ENCODE results near the gene ATF7. TPM values are rescaled to one million over a fixed set of nuclear protein-coding genes. Genes with fewer than 3 reads are reported as not detected.

ATF7 gene
- total RNA-seq, 1 experiment from 2014 or later: 26.9 TPM

GRCh38 chr12:53616950-53617349 lies 9.2 kb downstream of the ATF7 start:
- Mint-ChIP-seq H3K9me3 (ENCODE audit: unreplicated experiment) (no peaks in the 10 kb centered on the region), H3K27ac (ENCODE audit: unreplicated experiment) (no peak overlapping the region), H3K4me1 (ENCODE audit: low read depth, unreplicated experiment) (no peaks in the 10 kb centered on the region), H3K27me3 (ENCODE audit: insufficient read depth, unreplicated experiment) (no peaks in the 10 kb centered on the region), H3K4me3 (ENCODE audit: unreplicated experiment) (no peak overlapping the region), H3K36me3 (ENCODE audit: insufficient read depth, unreplicated experiment) (peaks cover 12% of the 10 kb centered on the region)
- CTCF ChIA-PET: interaction anchor here (0.6 kb wide), 1 partner anchor 403 kb away, joined by 4 read pairs; no protein-coding TSS in a partner anchor
- DNase-seq: no peak
- no TSS peak for BruUV-seq (replicated peaks)
- TF ChIP-seq CTCF (IDR thresholded peaks at IDR 0.05; ENCODE audit: insufficient read depth in 1 of 2, low read depth in 1 of 2, low read length in 1 of 2, severe bottlenecking in 1 of 2, unreplicated experiment in 1 of 2): no peak
- Histone ChIP-seq H3K36me3 (ENCODE audit: control insufficient read depth, insufficient read depth, low read length) (no peaks in the 10 kb centered on the region), H3K27me3 (replicated peaks; ENCODE audit: control insufficient read depth, insufficient read depth, low read length) (no peaks in the 10 kb centered on the region), H3K4me1 (no peaks in the 10 kb centered on the region), H3K4me3 (ENCODE audit: low read depth, low read length) (no peak overlapping the region), H3K9me3 (no peaks in the 10 kb centered on the region)
- POLR2A ChIA-PET: no interaction called here
- intact Hi-C loops (cut with micrococcal nuclease; ENCODE audit: unreplicated experiment): no loop called here

DNA sequence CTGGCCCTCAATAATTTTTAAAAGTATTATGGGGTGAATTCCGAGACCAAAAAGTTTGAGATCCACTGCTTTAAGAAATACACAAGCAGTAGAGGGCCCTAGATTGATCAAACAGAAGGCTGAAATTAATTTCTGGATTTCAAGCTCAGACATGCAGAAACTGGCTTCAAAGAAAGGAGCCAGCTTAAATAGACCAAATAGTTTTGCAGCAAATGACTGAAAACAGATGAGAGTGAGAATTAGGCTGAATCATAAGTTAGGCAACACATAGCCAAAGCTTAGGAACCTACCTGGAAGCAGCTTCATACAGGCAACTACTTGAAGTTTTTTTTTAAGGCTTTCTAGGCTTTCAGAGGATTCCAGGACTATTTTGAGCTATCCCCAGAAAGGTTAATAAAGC lies 12.4 kb downstream of the ATF7 start:
- no peaks in the 10 kb centered on the region for H3K36me3 ChIP-seq (ENCODE audit: control insufficient read depth, insufficient read depth, low read length)
- Mint-ChIP-seq H3K27me3 (ENCODE audit: insufficient read depth, unreplicated experiment) (no peaks in the 10 kb centered on the region), H3K4me1 (ENCODE audit: low read depth, unreplicated experiment) (no peaks in the 10 kb centered on the region), H3K27ac (ENCODE audit: unreplicated experiment) (no peak overlapping the region), H3K36me3 (ENCODE audit: insufficient read depth, unreplicated experiment) (peaks cover 7% of the 10 kb centered on the region), H3K9me3 (ENCODE audit: unreplicated experiment) (no peaks in the 10 kb centered on the region), H3K4me3 (ENCODE audit: unreplicated experiment) (no peak overlapping the region)
- ChIA-PET CTCF (no interaction called here), POLR2A (no interaction called here)
- no TSS peak for BruUV-seq (replicated peaks)
- no peak for DNase-seq
- no peaks in the 10 kb centered on the region for H3K9me3 ChIP-seq
- no peaks in the 10 kb centered on the region for H3K27me3 ChIP-seq (replicated peaks; ENCODE audit: control insufficient read depth, insufficient read depth, low read length)
- TF ChIP-seq CTCF (IDR thresholded peaks at IDR 0.05; ENCODE audit: insufficient read depth in 1 of 2, low read depth in 1 of 2, low read length in 1 of 2, severe bottlenecking in 1 of 2, unreplicated experiment in 1 of 2): no peak
- no peak overlapping the region for H3K4me3 ChIP-seq (ENCODE audit: low read depth, low read length)
- intact Hi-C loops (cut with micrococcal nuclease; ENCODE audit: unreplicated experiment): no loop called here
- no peaks in the 10 kb centered on the region for H3K4me1 ChIP-seq

DNA sequence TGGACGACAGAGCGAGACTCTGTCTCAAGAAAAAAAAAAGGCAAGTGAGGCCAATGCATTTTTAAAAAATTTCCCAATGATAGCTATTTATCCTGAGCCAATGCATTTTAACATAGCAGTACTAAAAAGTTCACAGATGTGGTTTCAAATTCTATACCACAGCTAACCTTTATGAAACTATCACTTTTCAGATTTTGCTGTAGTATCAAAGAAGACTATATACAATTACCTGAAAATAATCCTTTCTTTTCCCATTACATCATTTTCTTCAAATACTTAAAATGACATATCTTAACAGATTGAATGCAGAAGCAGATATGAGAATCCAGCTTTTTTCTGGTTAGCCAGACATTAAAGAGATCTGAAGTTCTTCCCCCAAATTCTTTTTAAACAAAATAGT lies 13.2 kb downstream of the ATF7 start:
- H3K4me1 Mint-ChIP-seq (ENCODE audit: low read depth, unreplicated experiment): no peaks in the 10 kb centered on the region
- ChIA-PET CTCF (no interaction called here), POLR2A (no interaction called here)
- H3K4me3 Mint-ChIP-seq (ENCODE audit: unreplicated experiment): no peak overlapping the region
- H3K27me3 ChIP-seq (replicated peaks; ENCODE audit: control insufficient read depth, insufficient read depth, low read length): no peaks in the 10 kb centered on the region
- no peaks in the 10 kb centered on the region for H3K4me1 ChIP-seq
- H3K9me3 ChIP-seq: no peaks in the 10 kb centered on the region
- H3K27ac Mint-ChIP-seq (ENCODE audit: unreplicated experiment): no peak overlapping the region
- intact Hi-C loops (cut with micrococcal nuclease; ENCODE audit: unreplicated experiment): no loop called here
- no peaks in the 10 kb centered on the region for H3K27me3 Mint-ChIP-seq (ENCODE audit: insufficient read depth, unreplicated experiment)
- no peaks in the 10 kb centered on the region for H3K36me3 ChIP-seq (ENCODE audit: control insufficient read depth, insufficient read depth, low read length)
- H3K9me3 Mint-ChIP-seq (ENCODE audit: unreplicated experiment): no peaks in the 10 kb centered on the region
- H3K36me3 Mint-ChIP-seq (ENCODE audit: insufficient read depth, unreplicated experiment): peaks cover 5% of the 10 kb centered on the region
- no TSS peak for BruUV-seq (replicated peaks)
- TF ChIP-seq CTCF (IDR thresholded peaks at IDR 0.05; ENCODE audit: insufficient read depth in 1 of 2, low read depth in 1 of 2, low read length in 1 of 2, severe bottlenecking in 1 of 2, unreplicated experiment in 1 of 2): no peak
- no peak for DNase-seq
- H3K4me3 ChIP-seq (ENCODE audit: low read depth, low read length): no peak overlapping the region
